K562 (cell line): Measurements from ENCODE around the gene MED15. TPM values are rescaled to one million over a fixed set of nuclear protein-coding genes. Genes with fewer than 3 reads are reported as not detected.
A peak's percentile ranks its signal among the peaks of the same experiment; 100 is the strongest.

Experiments used
- ATAC-seq: fragments of 200-7000 bp; cut with Tn5 transposase; 3 replicates; pipeline ENCODE4 v1.9.1; 2020; ENCODE audit warnings: moderate library complexity
- BruUV-seq: library from RNA; stranded (reverse); fragments of 400-500 nt; replicated peaks from 2 replicates; lab custom pipeline; 2021; lab: Mats Ljungman, UMichigan
- CTCF ChIA-PET: fragments of 300-600 bp; formaldehyde crosslinking; extraction: SDS; loops from one replicate; lab custom pipeline; 2021; ENCODE audit warnings: low intra/inter-chr PET ratio; lab: Yijun Ruan, JAX
- POLR2A ChIA-PET: fragments of 300-600, 350-650 bp; sonication (Branson Sonifier 250); formaldehyde crosslinking; extraction: SDS; loops from one replicate; lab custom pipeline; 2021; ENCODE audit warnings: antibody characterized with exemption, inconsistent platforms; lab: Yijun Ruan, JAX
- DNase-seq, 4 experiments: peaks; one replicate each; pipeline versions ENCODE4 v3.0.0 to v3.0.0-alpha.2; 2011 to 2018; ENCODE audit warnings: low spot score in 3 of 4, mixed read lengths in 3 of 4; ENCODE audit errors: extremely low read depth in 1 of 4
- FAIRE-seq: peaks from 2 replicates; lab custom pipeline; 2011; peaks lifted over from hg19 to GRCh38; lab: Jason Lieb, UNC
- H2AFZ ChIP-seq: 2 replicates; pipeline ENCODE4 v1.6.0; 2011; ENCODE audit warnings: low read depth, low read length, control low read depth, inconsistent platforms
- H3K27ac ChIP-seq: fragments of 200-600 bp; 3 replicates; pipeline ENCODE4 v1.8.0; 2011; ENCODE audit warnings: low read depth, mild to moderate bottlenecking, control low read depth, inconsistent platforms, low read length, moderate library complexity, mixed read lengths; ENCODE audit errors: extremely low read depth
- H3K27me3 ChIP-seq, 2 experiments: fragments of 300-600 bp in 1 of 2; 2 replicates in 1 of 2; 3 replicates in 1 of 2; pipeline versions ENCODE4 v1.6.0 to v1.8.0; 2011; ENCODE audit warnings: inconsistent platforms in 2 of 2, low read length in 2 of 2, mild to moderate bottlenecking in 1 of 2, mixed read lengths in 1 of 2, moderate library complexity in 1 of 2; ENCODE audit not compliant: control insufficient read depth in 2 of 2, insufficient read depth in 2 of 2
- H3K36me3 ChIP-seq: fragments of 300-600 bp; 3 replicates; pipeline ENCODE4 v1.8.0; 2011; ENCODE audit warnings: mild to moderate bottlenecking, low read length, inconsistent platforms; ENCODE audit not compliant: control insufficient read depth, insufficient read depth
- H3K4me1 ChIP-seq, 2 experiments: fragments of 200-600 bp in 1 of 2; replicated peaks in 1 of 2; 2 replicates in 1 of 2; 3 replicates in 1 of 2; pipeline versions ENCODE4 v1.5.1 to v1.8.0; 2011; ENCODE audit warnings: inconsistent platforms in 2 of 2, low read length in 2 of 2, mild to moderate bottlenecking in 1 of 2, mixed read lengths in 1 of 2, moderate library complexity in 1 of 2; ENCODE audit not compliant: control insufficient read depth in 2 of 2, insufficient read depth in 2 of 2
- H3K4me2 ChIP-seq: 2 replicates; pipeline ENCODE4 v1.6.1; 2011; ENCODE audit warnings: low read length, control low read depth, inconsistent platforms, mixed read lengths; ENCODE audit not compliant: insufficient read depth
- H3K4me3 ChIP-seq: fragments of 200-600 bp; sonication (generic), shearing (Covaris generic); 2 replicates; pipeline ENCODE4 v1.5.1; 2016; ENCODE audit warnings: control low read depth, inconsistent platforms
- H3K79me2 ChIP-seq: fragments of 200-600 bp; 3 replicates; pipeline ENCODE4 v1.8.0; 2011; ENCODE audit warnings: low read length, inconsistent platforms; ENCODE audit not compliant: control insufficient read depth, insufficient read depth
- H3K9ac ChIP-seq, 2 experiments: 2 replicates each; pipeline versions ENCODE4 v1.6.0 to v1.6.1; 2011; ENCODE audit warnings: low read depth in 2 of 2, low read length in 2 of 2, control low read depth in 1 of 2, inconsistent platforms in 1 of 2, mild to moderate bottlenecking in 1 of 2, mixed read lengths in 1 of 2; ENCODE audit not compliant: insufficient read depth in 1 of 2
- H3K9me1 ChIP-seq: one replicate; pipeline ENCODE4 v1.6.0; 2011; ENCODE audit warnings: inconsistent platforms, mild to moderate bottlenecking, low read length, moderate library complexity; ENCODE audit not compliant: control insufficient read depth, insufficient read depth
- H3K9me3 ChIP-seq: replicated peaks from 2 replicates; pipeline ENCODE4 v1.5.1; 2011; ENCODE audit warnings: low read depth, low read length, inconsistent platforms; ENCODE audit not compliant: control insufficient read depth, insufficient read depth
- H4K20me1 ChIP-seq: replicated peaks from 2 replicates; pipeline ENCODE4 v1.6.1; 2011; ENCODE audit warnings: low read length, inconsistent platforms, mixed read lengths; ENCODE audit not compliant: control insufficient read depth, insufficient read depth
- HIVEP1 ChIP-seq: fragments of 250-450 bp; sonication (Bioruptor Pico); IDR thresholded peaks from 2 replicates; pipeline ENCODE4 v1.4.0; 2020; ENCODE audit warnings: mild to moderate bottlenecking
- NFE2 ChIP-seq: IDR thresholded peaks from 2 replicates; pipeline ENCODE4 v1.6.1; 2014; ENCODE audit warnings: antibody characterized with exemption, low read depth
- ZNF175 ChIP-seq: fragments of 200-800 bp; sonication (Bioruptor generic); IDR thresholded peaks from 2 replicates; pipeline ENCODE4 v1.6.1; 2016; ENCODE audit warnings: low read depth, mild to moderate bottlenecking, missing genetic modification characterization, missing compliant biosample characterization
- WGBS: fragments of 100-300 bp; shearing (Covaris generic); methylation state at CpG from one replicate; pipeline ENCODE4 v1.1.6; 2016; ENCODE audit warnings: low coverage, mixed read lengths; ENCODE audit not compliant: insufficient coverage; ENCODE audit errors: missing lambda C conversion rate; 5-methylcytosine and 5-hydroxymethylcytosine counted together
- in situ Hi-C: fragments of 300-500 bp; cut with MboI; formaldehyde crosslinking; loops from 4 replicates; pipeline ENCODE4 v1.15.0; 2018; ENCODE audit warnings: inconsistent platforms, mixed read lengths
- intact Hi-C: fragments of 100-400 bp; cut with micrococcal nuclease; formaldehyde crosslinking; loops from 2 replicates; pipeline ENCODE4 v1.14.2; 2022
- polyA plus RNA-seq, 8 experiments: library from polyadenylated mRNA; depleted of rRNA in 4 of 8; stranded (reverse) in 5 of 8; unstranded in 3 of 8; fragments of >200 nt; fragmentation: Nextera tagmentation in 2 of 8; fragmentation: Illumina TruSeq in 1 of 8; extraction: Ambion mirVana in 2 of 8; extraction: Trizol in 1 of 8; gene quantifications; 2 replicates each; pipeline versions ENCODE4 v1.2.1 to v1.2.3, GENCODE V29; 2011 to 2014; ENCODE audit warnings: inconsistent platforms in 1 of 8, missing spikeins in 1 of 8
- total RNA-seq, 7 experiments: library from RNA; depleted of rRNA in 6 of 7; stranded (reverse); fragments of >200 nt in 6 of 7; fragmentation: Illumina TruSeq in 2 of 7; extraction: Trizol in 2 of 7; gene quantifications; 2 replicates each; pipeline versions ENCODE4 v1.2.1 to v1.2.3, GENCODE V29; 2011 to 2021; ENCODE audit warnings: low replicate concordance in 1 of 7
- TF ChIP-seq, protein P1 (sequence below): fragments of 250-450 bp; sonication (Bioruptor Pico); IDR thresholded peaks from 2 replicates; pipeline ENCODE4 v1.4.0; 2020; ENCODE audit warnings: mild to moderate bottlenecking, moderate library complexity
- TF ChIP-seq, protein P2 (sequence below), 3 experiments: IDR thresholded peaks in 2 of 3; conservative IDR thresholded peaks in 1 of 3; 2 replicates each; pipeline ENCODE4 v1.5.1; 2011 to 2012; ENCODE audit warnings: low read length in 3 of 3, mild to moderate bottlenecking in 3 of 3, control low read depth in 2 of 3, improper control_type of control experiment in 1 of 3, inconsistent platforms in 1 of 3, low read depth in 1 of 3, mixed read lengths in 1 of 3, moderate library complexity in 1 of 3; ENCODE audit not compliant: insufficient read depth in 2 of 3
- TF ChIP-seq, protein P3 (sequence below): IDR thresholded peaks from 2 replicates; pipeline ENCODE4 v1.6.1; 2011; ENCODE audit warnings: borderline replicate concordance, low read depth, mild to moderate bottlenecking, moderate library complexity, low read length; ENCODE audit not compliant: insufficient read depth, poor library complexity, severe bottlenecking
- TF ChIP-seq, protein P4 (sequence below): fragments of 250-450 bp; sonication (Bioruptor Pico); IDR thresholded peaks from 2 replicates; pipeline ENCODE4 v1.9.0; 2021; ENCODE audit warnings: mild to moderate bottlenecking, inconsistent platforms

MED15 gene
- total and polyA plus RNA-seq, 9 of the 15 experiments (the other 6 are each of a cell fraction or from before 2014, with no cell fraction given): 4.0 to 271 (median 60.1) TPM

DNA sequence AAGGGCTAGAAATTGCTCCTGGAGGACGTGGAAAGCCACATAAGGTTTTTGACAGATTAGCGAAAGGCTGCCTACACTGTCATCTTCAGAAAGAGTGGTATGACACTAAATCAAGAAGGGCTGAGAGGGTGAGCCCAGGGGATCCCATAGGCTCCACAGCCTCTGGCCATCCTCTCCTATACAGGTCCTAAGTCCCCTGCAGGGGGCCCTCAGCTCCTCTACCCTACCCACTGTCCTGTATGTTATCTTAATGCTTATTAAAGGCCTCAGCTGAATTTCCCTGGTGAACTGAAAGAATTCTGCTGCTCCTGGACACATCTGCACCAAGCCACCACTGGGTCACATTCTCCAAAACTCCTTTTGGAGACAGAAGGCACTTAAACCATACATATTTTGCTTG, 19.7 kb upstream of the MED15 start:
- Histone ChIP-seq H3K36me3 (peaks cover 12% of the 10 kb centered on the region), H3K9me1 (peaks cover 8% of the 10 kb centered on the region)
- peak; percentile 63 for ATAC-seq
- TF ChIP-seq, protein P1, sequence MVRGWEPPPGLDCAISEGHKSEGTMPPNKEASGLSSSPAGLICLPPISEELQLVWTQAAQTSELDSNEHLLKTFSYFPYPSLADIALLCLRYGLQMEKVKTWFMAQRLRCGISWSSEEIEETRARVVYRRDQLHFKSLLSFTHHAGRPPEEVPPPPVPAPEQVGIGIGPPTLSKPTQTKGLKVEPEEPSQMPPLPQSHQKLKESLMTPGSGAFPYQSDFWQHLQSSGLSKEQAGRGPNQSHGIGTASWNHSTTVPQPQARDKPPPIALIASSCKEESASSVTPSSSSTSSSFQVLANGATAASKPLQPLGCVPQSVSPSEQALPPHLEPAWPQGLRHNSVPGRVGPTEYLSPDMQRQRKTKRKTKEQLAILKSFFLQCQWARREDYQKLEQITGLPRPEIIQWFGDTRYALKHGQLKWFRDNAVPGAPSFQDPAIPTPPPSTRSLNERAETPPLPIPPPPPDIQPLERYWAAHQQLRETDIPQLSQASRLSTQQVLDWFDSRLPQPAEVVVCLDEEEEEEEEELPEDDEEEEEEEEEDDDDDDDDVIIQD: 0 out of 2 replicates have a peak, but pooled peaks have one; percentile 15
- TF ChIP-seq HIVEP1: no peak
- TF ChIP-seq ZNF175: no peak
- TF ChIP-seq, protein P2, sequence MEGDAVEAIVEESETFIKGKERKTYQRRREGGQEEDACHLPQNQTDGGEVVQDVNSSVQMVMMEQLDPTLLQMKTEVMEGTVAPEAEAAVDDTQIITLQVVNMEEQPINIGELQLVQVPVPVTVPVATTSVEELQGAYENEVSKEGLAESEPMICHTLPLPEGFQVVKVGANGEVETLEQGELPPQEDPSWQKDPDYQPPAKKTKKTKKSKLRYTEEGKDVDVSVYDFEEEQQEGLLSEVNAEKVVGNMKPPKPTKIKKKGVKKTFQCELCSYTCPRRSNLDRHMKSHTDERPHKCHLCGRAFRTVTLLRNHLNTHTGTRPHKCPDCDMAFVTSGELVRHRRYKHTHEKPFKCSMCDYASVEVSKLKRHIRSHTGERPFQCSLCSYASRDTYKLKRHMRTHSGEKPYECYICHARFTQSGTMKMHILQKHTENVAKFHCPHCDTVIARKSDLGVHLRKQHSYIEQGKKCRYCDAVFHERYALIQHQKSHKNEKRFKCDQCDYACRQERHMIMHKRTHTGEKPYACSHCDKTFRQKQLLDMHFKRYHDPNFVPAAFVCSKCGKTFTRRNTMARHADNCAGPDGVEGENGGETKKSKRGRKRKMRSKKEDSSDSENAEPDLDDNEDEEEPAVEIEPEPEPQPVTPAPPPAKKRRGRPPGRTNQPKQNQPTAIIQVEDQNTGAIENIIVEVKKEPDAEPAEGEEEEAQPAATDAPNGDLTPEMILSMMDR (IDR thresholded peaks at IDR 0.05 in 2 of 3, conservative IDR thresholded peaks at IDR 0.05 in 1 of 3; ENCODE audit: insufficient read depth in 2 of 3, low read depth in 1 of 3, low read length in 3 of 3): peak; percentile 8 to 46 (median 17); a peak in 3 of 6 replicates
- TF ChIP-seq, protein P3, sequence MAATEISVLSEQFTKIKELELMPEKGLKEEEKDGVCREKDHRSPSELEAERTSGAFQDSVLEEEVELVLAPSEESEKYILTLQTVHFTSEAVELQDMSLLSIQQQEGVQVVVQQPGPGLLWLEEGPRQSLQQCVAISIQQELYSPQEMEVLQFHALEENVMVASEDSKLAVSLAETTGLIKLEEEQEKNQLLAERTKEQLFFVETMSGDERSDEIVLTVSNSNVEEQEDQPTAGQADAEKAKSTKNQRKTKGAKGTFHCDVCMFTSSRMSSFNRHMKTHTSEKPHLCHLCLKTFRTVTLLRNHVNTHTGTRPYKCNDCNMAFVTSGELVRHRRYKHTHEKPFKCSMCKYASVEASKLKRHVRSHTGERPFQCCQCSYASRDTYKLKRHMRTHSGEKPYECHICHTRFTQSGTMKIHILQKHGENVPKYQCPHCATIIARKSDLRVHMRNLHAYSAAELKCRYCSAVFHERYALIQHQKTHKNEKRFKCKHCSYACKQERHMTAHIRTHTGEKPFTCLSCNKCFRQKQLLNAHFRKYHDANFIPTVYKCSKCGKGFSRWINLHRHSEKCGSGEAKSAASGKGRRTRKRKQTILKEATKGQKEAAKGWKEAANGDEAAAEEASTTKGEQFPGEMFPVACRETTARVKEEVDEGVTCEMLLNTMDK: peak; percentile 20
- TF ChIP-seq NFE2: no peak
- TF ChIP-seq, protein P4, sequence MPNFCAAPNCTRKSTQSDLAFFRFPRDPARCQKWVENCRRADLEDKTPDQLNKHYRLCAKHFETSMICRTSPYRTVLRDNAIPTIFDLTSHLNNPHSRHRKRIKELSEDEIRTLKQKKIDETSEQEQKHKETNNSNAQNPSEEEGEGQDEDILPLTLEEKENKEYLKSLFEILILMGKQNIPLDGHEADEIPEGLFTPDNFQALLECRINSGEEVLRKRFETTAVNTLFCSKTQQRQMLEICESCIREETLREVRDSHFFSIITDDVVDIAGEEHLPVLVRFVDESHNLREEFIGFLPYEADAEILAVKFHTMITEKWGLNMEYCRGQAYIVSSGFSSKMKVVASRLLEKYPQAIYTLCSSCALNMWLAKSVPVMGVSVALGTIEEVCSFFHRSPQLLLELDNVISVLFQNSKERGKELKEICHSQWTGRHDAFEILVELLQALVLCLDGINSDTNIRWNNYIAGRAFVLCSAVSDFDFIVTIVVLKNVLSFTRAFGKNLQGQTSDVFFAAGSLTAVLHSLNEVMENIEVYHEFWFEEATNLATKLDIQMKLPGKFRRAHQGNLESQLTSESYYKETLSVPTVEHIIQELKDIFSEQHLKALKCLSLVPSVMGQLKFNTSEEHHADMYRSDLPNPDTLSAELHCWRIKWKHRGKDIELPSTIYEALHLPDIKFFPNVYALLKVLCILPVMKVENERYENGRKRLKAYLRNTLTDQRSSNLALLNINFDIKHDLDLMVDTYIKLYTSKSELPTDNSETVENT (CRISPR knock-in tag): 0 out of 2 replicates have a peak, but pooled peaks have one; percentile 8
- TF ChIP-seq, all 486 proteins: peak for 4
- ChIA-PET CTCF (no interaction called here), POLR2A (interaction anchor here (0.6 to 2.0 kb wide), 3 partner anchors 15 to 31 kb away, joined by 3 to 5 read pairs (median 3); partner anchors contain the start of gene MED15)
- Histone ChIP-seq H3K4me2 (no peak overlapping the region), H3K4me1 (peaks cover 0 to 8% of the 10 kb centered on the region in 2 experiments; a peak in 4 of 5 replicates), H3K27me3 (no peaks in the 10 kb centered on the region), H3K9me3 (no peaks in the 10 kb centered on the region), H3K27ac (no peak overlapping the region), H3K79me2 (peaks cover under 1% of the 10 kb centered on the region; the same call in 1 of the 3 replicates), H3K4me3 (no peak overlapping the region), H4K20me1 (peaks cover 42% of the 10 kb centered on the region), H2AFZ (no peak overlapping the region), H3K9ac (no peak overlapping the region)
- FAIRE-seq (no peak), DNase-seq (peak in 2 of 4 experiments; percentile 61 to 68)
- intact Hi-C loops: no loop called here
- BruUV-seq: no TSS peak
- in situ Hi-C loops: no loop called here
- WGBS: 74% methylated on average over 2 of the region's 2 CpGs
